ENCODE results near the gene DIAPH2.

The DIAPH2 gene

DNA sequence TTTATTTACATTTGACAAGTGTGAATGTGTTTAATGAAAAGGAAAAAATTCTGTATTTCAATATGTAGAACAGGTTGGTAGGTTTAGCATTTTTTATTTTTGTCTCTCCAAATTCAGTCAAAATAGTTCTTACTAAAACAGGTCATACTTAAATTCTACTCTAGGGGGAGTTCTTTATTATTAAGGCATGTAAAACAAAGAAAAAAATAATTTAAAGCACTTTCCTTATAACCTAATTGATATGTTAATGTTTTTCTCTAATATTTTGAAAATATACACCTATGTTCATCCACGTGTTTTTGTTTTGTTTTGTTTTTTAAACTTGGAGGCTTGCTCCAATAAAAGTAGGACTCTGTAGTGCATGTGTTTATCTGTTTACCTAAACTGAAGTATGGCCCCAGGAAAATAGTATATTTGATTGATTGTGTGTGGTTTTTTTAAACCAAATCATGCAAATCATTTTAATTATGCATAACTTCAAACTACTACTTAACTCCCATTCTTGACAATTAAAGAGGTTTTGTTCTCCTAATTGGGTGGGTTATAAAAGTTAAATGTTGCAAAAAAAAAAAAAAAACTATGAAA lies 761.7 kb downstream of the DIAPH2 start:
- no peak for DNase-seq (ENCODE audit: low read depth in 4 of 4, low spot score in 1 of 4)

DNA sequence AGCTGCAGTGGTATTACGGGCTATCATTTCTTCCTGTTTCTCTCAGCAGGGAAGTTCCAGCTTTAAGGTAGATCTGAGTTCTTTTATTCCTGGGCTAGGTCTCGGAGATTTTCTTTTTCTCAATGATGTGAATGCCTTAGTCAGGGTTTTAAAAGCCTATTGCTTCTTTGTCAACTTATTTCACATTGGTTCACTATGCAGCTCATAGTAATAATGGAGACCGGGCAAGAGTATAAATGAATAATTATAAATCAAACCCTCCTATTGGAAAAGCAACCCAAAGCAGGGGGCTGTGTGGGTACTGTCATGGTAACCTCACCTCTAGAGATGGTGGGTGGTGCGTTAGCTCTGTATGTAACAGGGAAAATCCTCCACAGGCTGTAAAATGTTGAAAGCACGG lies 762.7 kb downstream of the DIAPH2 start:
- no peak for DNase-seq (ENCODE audit: low read depth in 4 of 4, low spot score in 1 of 4)

DNA sequence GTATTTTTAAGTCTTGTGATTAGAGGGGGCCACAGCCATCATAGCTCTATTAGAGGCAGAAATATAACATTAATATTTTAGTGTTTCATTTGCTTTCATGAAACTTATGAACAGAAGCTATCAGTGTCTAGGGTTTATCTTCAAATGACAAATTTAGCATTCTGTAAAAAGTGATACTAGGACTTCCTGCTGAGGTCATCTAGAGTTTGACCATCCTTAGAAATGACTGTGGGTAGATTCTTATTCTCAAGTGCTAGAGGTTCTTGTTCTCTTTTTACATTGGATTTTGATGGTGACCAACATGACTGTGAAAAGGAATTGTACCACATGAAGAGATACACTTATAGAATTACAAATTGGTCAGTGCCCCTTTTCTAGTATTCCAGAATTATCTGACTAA lies 767.6 kb downstream of the DIAPH2 start:
- no peak for DNase-seq (ENCODE audit: low read depth in 4 of 4, low spot score in 1 of 4)

DNA sequence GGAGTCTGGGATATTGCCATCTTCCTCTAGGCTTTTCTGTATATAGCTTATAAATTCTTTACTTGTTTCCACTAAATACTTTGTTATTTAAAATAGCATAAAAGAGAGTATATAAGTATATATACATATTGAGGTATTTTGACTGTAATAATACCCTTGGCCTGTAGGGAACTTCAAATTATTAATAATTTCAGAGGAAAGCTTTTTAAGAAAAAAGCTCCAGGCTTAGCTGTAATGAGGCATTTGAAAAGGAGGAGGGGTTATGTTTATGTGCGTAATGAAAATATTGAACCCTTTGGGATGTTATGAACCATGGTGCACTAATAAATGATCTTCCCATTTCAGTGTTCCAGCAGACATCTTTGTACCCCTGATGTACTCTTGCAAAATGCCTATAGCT lies 777.1 kb downstream of the DIAPH2 start:
- no peak for DNase-seq (ENCODE audit: low read depth in 4 of 4, low spot score in 1 of 4)

DNA sequence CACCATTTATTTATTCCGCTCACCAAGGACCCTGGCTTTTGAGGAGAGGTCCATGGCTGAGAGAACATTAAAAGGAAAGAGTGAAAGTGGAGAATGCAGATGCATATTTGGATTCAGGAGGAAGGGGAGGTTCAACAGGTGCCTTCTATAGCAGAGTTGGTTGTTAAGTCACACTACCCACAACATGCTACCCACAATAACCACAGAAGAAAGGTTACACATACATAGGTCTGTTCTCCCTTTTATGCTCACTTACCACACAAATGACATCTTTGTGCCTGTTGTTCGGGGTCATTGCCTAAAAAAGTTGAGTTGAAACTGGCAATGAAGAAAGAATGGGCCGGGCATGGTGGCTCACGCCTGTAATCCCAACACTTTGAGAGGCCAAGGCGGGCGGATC lies 786.4 kb downstream of the DIAPH2 start:
- no peak for DNase-seq (ENCODE audit: low read depth in 4 of 4, low spot score in 1 of 4)

DNA sequence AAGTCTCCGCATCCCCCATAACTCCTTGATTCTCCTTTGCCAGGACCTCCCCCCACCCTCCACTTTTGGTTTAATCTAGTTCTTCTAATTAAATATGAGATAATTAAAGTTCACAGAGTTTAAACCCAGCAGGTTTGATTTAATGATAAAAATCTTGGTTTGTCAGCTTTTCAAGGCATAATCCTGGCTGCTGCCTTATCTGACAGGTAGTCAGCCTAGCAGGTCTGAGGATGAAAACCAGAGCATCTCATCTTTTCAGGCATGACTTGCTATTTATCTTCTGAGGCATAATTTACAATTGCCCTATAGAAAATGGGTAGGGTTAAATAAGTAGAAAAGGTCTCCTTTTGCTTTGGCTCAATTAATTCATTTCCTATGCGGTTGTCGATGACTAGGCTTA lies 790.3 kb downstream of the DIAPH2 start:
- no peak for DNase-seq (ENCODE audit: low read depth in 4 of 4, low spot score in 1 of 4)

DNA sequence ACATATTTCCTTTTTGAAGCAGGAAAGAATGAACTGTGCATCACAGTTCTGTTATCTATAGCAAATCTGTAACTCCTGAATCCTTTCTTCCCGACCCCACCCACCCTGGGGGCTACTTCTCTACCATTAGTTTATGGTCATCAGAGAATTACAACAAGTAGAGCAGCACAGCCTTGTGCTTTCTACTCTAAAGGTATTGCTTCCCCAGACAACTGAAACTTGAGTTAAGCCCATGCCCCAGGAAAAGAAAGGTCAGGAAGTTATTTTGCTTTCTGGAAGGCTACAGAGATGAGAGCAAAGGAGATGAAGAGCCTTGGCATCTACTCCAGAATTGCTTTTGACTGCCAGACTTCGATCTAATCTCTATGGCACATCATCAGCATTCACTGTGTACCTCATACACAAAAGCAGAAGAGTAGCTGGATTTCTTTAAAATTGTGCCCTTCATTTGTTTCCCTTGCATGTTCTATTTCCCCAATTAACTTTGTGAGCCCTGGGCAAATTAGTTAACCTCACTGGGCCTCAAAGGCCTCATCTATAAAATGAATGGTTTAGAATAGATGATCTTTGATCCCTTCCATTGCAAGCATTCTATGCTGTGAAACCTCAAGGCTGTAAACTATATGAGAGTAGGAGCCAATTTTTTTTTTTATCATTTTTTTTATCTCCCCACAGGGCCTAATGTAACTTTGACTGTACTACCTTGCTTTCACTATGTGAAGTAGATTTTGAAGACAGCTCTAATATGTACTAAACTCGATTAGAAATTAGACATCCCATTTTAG lies 794.7 kb downstream of the DIAPH2 start:
- no peak for DNase-seq (ENCODE audit: low read depth in 4 of 4, low spot score in 1 of 4)

DNA sequence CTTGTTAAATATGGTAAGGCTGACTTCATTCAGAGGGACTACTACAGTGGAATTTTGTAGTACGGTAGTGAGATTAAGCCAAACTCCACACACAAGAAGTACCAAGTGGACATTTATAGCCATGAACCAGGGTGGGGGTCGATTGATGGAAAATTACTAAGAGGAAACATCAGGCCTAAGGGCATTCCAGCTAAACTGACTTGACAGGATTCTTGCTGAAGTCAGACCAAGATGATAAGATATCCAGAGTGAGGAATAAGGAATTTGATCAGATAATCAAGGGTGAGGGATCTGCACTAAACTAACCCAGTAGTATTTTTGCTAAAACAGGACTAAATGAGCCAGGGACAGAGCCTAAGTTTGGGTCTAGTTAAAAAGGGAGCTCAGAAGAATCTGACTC lies 796.6 kb downstream of the DIAPH2 start:
- DNase-seq (ENCODE audit: low read depth in 4 of 4, low spot score in 1 of 4), result no peak

DNA sequence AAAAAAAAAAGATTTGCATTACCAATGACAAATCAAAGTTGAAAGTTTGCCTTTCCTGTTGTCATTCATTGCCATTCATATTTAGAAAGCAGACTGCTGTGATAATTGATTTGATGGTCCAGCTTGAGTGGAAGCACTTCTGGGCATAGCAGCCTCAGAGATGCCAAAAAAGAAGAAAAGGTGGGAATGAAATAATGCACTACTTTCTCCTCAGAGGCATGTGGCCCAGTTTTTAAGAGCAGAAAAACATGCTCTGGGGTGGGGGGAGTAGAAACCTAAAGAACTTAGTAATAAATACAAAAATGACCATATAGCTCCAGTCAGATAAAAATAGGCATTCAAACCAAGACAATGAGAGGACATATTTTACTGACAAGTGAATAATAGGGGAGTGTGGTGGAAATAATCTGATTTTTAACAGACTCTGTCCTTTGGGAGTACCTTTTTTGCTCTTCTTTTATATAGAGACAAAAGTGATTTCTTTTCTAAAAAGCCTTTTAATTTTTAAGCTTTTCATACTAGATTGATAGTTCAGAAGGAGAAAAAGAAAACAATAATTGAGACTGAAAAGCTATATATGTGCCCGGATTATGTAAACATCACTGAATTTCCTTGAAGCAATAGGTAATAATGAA lies 798.1 kb downstream of the DIAPH2 start:
- DNase-seq (ENCODE audit: low read depth in 4 of 4, low spot score in 1 of 4), result no peak

DNA sequence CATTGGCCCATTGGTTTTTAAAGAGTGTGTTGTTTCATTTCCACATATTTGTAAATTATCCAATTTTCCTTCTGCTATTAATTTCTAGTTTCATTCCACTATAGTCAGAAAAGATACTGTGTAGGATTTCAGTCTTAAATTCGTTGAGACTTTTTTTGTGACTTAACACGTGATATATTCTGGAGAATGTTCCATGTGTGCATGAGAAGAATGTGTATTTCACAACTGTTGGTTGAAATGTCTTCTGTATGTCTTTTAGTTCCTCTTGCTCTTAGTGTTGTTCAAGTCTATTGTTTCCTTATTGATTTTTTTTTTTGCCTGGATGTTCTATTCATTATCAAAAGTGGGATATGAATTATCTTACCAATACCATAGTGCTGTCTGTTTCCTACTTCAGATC lies 806.0 kb downstream of the DIAPH2 start:
- no peak for DNase-seq (ENCODE audit: low read depth in 4 of 4, low spot score in 1 of 4)

DNA sequence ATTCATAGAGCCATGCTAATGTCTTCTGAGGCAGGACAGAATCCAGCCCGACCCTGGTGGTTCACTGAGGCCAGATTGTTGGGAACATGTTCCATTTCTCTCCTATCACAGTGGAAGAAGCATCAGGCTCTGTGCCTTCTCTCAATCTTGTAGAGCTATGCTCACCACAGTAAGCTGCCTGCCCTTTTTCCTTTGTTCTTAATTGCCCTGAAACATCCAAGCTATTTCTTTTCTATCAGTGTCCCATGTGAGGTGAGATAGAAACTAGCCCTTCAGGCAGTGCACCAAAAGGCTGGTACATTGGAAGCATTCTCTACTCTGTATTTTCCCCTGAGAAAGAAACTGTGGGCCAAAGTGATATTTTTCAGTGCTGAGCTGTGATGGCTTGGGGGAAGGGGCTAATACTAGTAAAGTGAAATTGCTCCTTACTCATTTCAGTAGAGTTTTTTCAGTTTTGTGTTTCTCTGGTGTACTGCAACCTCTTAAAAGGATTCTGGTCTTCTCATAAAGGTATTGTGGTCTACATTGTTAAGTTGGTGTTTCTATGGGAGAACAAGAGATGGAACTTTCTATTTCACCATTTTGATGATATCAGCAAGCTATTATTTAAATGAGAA lies 810.2 kb downstream of the DIAPH2 start:
- no peak for DNase-seq (ENCODE audit: low read depth in 4 of 4, low spot score in 1 of 4)

DNA sequence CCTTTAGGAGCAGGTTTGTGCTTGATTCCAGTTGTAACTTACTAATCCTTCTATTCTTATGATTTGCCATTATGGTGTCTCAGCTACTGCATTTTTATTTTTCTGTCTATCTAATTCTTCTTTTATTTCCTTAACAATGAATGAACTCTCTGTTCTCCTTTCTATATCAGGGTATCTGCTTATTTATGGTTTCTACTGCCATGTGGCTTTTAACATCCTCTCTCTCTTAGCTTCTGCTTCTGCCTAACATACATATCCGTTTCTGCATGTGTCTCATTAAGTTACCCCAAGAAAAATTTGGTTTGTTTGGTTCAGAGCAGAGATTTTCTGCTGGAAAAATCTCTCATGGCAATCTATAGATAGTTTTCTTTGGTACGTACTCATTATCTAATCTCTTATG lies 813.5 kb downstream of the DIAPH2 start:
- DNase-seq (ENCODE audit: low read depth in 4 of 4, low spot score in 1 of 4), result no peak

DNA sequence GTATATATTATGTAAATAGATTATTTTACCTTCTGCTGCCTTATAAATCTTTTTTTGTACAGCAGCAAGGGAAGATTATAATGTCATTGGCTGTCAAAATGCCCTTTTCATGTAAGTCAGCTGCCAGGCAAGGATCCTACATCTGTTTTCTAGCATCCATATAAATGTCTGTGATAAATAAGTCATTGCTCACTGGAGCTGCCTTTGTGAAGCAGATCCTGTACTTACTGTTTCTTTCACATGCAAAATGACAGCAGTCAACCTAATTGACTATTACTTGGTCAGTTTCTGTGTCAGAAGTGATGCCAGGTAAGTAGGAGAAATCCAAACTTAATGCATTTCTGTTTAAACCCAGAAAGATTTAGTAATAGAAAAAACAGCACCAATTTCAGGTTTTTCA lies 819.8 kb downstream of the DIAPH2 start:
- no peak for DNase-seq (ENCODE audit: low read depth in 4 of 4, low spot score in 1 of 4)

DNA sequence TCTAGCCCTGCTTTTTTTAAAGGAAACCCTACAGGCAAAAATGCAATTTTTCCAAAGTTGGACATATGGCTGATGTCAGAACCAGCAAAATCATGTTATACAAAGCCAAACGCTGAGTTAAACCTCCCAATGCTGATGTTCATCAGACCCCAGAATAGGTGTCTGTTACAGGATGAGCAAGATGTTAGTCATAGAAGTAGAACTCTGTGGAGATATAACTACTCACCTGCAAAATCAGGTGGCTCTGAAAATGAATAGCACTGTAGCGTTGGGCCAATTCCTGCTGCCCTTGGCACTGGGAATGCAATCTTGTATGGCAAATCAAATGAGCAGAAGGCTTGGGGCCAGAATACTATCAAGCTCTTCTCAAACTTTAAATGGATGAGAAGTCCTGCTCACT lies 833.1 kb downstream of the DIAPH2 start:
- no peak for DNase-seq (ENCODE audit: low read depth in 4 of 4, low spot score in 1 of 4)

DNA sequence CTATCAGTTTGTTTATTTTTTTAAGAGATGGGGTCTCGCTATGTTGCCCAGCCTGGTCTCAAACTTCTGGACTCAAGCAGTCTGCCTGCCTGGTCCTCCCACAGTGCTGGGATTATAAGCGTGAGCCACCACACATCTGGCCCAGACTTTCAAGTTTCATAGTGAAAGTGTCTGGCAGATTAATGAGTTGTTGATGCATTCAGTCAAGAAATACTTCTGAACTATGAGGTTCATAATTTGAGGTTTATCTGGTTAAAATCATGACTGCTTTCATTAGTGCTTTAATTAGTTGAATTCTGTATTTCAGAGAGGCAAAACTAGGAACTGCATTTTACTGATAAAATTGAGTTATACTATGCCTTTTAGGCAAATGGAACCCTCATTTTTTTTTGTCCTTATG lies 837.7 kb downstream of the DIAPH2 start:
- no peak for DNase-seq (ENCODE audit: low read depth in 4 of 4, low spot score in 1 of 4)

DNA sequence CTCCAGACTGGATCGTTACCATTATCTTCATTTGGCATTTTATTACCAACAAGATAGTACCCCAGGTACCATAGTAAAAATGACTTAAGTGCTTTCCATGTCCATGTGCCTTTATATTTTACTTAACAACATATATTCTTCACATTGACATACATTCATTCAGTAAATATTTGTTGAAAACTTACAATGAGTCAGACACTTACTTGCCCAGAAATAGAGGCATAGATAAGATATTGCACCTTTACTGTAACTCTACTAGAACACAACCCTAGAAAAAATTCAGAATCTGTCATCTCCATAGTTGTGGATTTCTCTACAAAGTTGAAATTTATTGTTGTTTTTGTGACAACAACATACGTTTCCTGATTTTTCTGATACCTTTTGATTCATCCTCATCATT lies 839.7 kb downstream of the DIAPH2 start:
- no peak for DNase-seq (ENCODE audit: low read depth in 4 of 4, low spot score in 1 of 4)

DNA sequence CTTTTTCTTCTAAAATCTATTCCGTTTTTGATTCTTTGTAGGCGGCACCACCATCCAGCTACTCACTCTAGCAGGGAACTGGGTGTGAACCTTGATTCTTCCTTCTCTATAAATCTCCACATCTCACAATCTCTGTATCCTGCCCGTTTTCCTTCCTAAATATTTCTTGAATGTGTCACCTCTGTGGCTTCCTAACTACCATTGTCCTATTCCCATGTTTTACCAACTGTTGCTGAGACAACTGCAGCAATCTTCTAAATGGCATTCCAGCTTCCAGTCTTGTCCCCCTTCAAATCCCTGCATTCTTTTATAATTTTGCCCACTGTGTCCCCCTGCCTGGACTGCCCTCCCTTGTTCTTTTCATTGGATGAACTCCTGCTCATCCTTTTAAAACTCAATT lies 840.4 kb downstream of the DIAPH2 start:
- no peak for DNase-seq (ENCODE audit: low read depth in 4 of 4, low spot score in 1 of 4)

DNA sequence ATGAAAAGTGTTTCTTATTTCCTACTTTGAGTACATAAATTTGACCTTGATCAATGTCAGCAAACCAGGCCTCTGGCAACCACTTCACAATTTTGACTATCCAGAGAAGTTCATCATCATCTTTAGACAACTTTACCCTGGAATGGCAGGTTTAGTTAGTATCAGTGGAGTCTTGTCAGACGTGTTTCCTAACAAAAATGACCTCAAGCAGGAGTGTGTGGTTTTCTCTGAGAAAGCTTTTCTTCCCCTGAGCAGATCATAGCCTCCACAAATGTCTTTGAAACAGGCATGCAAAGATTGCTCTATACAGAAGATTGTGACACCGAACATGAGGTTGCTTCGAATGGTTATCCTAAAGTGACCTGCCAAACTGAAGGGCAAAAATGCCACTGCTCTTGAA lies 841.3 kb downstream of the DIAPH2 start:
- DNase-seq (ENCODE audit: low read depth in 4 of 4, low spot score in 1 of 4), result no peak

DNA sequence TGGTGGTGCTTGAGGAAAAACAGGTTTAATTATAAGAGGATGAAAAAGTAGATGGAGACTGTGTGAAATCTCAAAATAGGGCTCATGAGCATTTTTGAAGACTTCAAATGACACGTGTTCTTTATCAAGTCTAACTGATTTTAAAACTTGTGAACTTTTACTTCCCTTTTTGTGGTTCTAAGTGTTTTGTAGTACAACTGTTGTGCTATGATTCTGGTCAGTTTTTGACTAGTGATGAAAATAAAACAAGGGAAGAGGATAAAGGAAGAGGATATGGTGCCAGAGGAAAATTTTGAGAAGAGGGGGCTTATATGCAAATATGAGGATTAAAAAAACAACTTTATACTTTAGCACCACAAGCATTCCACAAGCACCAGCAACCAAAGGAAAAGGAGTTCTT lies 843.1 kb downstream of the DIAPH2 start:
- no peak for DNase-seq (ENCODE audit: low read depth in 4 of 4, low spot score in 1 of 4)

DNA sequence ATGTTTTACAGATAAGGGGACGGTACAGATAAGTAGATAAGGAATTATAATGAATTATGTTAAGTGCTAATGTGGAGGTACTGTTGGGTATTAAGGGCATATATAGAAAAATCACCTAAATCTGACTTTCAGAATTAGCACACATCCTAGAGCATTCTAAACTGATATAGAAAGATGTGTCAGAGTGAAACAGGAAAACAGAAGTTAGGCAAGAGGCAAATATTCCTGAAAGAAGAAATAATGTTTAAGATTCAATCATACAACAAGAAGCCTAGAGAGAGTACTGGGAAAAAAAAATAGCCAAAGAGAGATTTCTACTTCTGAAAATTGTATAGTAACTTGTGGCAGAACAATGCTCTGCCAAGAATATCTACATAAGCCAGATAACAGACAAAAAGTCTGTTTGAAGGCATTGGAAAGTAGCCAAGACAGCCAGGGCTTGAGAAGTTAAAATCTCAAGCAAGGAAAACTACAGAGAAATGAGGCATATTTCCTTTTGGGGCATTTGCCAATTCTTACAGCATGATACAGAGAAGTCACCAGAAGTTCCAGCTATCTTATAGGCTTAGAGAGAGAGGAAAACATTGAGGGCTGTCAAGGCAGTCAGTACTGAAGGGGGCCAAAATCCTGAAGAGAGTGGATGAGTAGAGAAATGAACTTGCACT lies 845.0 kb downstream of the DIAPH2 start:
- DNase-seq (ENCODE audit: low read depth in 4 of 4, low spot score in 1 of 4), result no peak

DNA sequence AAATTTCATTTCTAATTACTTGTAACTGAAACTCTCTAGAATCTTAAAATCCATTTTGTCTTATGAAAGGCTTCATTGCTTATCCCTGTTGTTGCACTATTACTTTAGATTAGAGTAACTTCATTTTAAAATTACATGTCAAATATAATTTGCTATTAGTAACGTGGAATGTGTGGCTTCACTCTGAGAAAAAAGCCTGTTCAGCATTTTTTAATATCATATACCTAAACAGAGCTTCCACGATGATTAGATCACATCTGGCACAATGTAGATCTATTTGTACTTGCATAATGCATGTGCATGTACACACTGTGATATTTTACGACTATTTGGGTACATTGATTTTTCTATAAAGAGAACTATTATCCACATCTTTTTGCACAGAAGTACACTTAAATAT lies 847.2 kb downstream of the DIAPH2 start:
- DNase-seq (ENCODE audit: low read depth in 4 of 4, low spot score in 1 of 4), result no peak

DNA sequence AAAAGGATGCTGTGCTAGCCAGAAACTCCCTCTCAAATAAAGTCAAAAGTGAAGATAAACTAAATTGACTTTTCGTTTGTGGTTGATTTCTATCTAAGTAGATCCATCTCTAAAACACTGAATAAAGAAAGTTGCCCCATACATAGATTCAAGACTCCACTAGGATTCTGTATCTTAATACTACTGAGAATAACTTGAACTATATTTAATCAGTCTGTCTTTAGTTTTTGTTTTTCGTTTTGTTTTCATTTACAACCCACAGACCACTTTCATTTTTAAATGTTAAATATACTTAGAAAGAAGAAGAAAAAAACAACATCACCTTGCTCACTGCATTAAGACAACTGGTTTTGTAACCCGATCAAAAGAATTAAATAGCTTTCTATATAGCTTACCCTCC lies 854.1 kb downstream of the DIAPH2 start:
- no peak for DNase-seq (ENCODE audit: low read depth in 4 of 4, low spot score in 1 of 4)

Measured in stimulated activated CD4-positive, alpha-beta T cell treated with anti-CD3 and anti-CD28 coated beads, Interleukin-1b, Interleukin-23, amount 100 ng/mL, for 24 hours (primary cell).